Measurements from ENCODE around the gene NISCH.
A peak's percentile ranks its signal among the peaks of the same experiment; 100 is the strongest.

Gene NISCH

GRCh38 chr3:52442409-52443267, 12.8 kb upstream of the NISCH start:
- H4K20me1 ChIP-seq (ENCODE audit: insufficient read depth, low read length): no peaks in the 10 kb centered on the region
- no peak overlapping the region for H3K4me3 ChIP-seq (ENCODE audit: low read length)
- H2AFZ ChIP-seq (ENCODE audit: low read length): no peak overlapping the region
- TF ChIP-seq CTCF (IDR thresholded peaks at IDR 0.05; ENCODE audit: low read length): no peak
- TF ChIP-seq EZH2 (optimal IDR thresholded peaks at IDR 0.05; ENCODE audit: low read depth, low read length): no peak
- TF ChIP-seq EZH2phosphoT487 (IDR thresholded peaks at IDR 0.05; ENCODE audit: low read length): no peak
- no peaks in the 10 kb centered on the region for H3K36me3 ChIP-seq (replicated peaks; ENCODE audit: insufficient read depth, low read length)
- H3K4me1 ChIP-seq (ENCODE audit: low read length): peaks cover 5% of the 10 kb centered on the region
- H3K27me3 ChIP-seq (replicated peaks; ENCODE audit: insufficient read depth, low read length): no peaks in the 10 kb centered on the region
- H3K4me2 ChIP-seq (ENCODE audit: low read depth, low read length): no peak overlapping the region
- no peak for DNase-seq
- no peaks in the 10 kb centered on the region for H3F3A ChIP-seq (ENCODE audit: insufficient read depth, low read length)
- no peaks in the 10 kb centered on the region for H3K9me2 ChIP-seq (replicated peaks; ENCODE audit: insufficient read depth, low read length)
- no peaks in the 10 kb centered on the region for H3K9me3 ChIP-seq (replicated peaks; ENCODE audit: insufficient read depth, low read length)
- no peaks in the 10 kb centered on the region for H3K79me2 ChIP-seq (ENCODE audit: low read length)
- H3K27ac ChIP-seq (ENCODE audit: low read length): no peak overlapping the region
- no peak overlapping the region for H3K9ac ChIP-seq (ENCODE audit: low read length)

DNA sequence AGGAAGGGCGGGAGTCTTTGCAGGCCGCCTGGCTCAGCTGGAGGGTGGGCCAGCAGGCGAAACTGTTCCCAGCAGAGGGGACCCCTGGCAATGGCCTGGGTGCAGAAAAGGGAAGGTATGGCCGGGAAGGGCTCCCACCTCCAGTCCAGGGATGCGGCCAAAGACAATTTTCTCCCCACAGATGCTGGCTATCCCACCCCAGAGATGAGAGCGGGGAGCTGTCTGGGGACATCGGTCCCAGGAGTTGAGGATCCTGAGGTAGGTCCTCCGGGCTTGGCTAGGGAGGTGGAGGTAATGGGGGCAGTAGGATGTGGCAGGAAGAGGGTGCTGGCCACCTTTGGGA, 12.2 kb upstream of the NISCH start:
- H3K4me2 ChIP-seq (ENCODE audit: low read depth, low read length): no peak overlapping the region
- H3K79me2 ChIP-seq (ENCODE audit: low read length): no peaks in the 10 kb centered on the region
- TF ChIP-seq EZH2phosphoT487 (IDR thresholded peaks at IDR 0.05; ENCODE audit: low read length): no peak
- no peak for TF ChIP-seq EZH2 (optimal IDR thresholded peaks at IDR 0.05; ENCODE audit: low read depth, low read length)
- no peak for TF ChIP-seq CTCF (IDR thresholded peaks at IDR 0.05; ENCODE audit: low read length)

DNA sequence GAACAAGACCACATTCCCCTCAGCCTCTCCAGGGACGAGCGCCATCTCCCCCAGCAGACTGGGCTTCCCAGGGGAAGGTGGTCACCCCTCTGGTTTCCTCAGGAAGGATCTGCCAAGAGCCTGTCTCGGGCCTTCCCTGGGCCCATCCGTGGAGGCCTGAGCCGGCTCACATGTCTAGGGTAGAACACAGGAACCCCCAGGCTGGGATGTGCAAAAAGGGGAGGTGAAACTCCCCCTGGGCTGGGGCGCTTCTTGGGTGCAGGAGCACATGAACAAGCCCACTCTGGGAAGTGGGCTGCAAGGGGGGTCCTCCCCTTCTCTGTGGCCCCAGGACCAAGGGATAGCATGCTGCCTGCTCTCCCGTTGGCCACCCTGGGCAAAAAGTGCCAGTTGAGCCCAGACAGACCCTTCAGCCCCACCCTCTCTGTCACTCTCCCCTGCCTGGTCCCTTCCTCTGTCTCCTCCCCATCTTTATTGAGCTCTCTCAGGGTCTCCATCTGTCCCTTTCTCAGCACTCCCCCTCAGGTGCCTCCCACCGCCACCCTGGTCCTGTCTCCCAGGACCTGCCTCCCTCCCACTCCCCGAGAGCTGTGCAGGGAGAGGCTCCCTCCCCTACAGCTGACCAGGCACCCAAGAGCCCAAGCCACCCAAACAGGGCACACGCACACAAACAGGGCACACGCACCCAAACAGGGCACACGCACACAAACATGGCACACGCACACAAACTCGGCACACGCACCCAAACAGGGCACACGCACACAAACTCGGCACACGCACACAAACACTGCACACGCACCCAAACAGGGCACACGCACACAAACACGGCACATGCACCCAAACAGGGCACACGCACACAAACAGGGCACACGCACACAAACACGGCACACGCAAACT, 11.4 kb upstream of the NISCH start:
- Histone ChIP-seq H3K79me2 (ENCODE audit: low read length) (no peaks in the 10 kb centered on the region), H3K9me3 (replicated peaks; ENCODE audit: insufficient read depth, low read length) (no peaks in the 10 kb centered on the region), H3K27me3 (replicated peaks; ENCODE audit: insufficient read depth, low read length) (no peaks in the 10 kb centered on the region), H3K27ac (ENCODE audit: low read length) (no peak overlapping the region), H3K4me3 (ENCODE audit: low read length) (peak overlapping the region; percentile 55), H2AFZ (ENCODE audit: low read length) (peak overlapping the region; percentile 90), H3K9me2 (replicated peaks; ENCODE audit: insufficient read depth, low read length) (no peaks in the 10 kb centered on the region), H3F3A (ENCODE audit: insufficient read depth, low read length) (no peaks in the 10 kb centered on the region), H3K36me3 (replicated peaks; ENCODE audit: insufficient read depth, low read length) (no peaks in the 10 kb centered on the region), H3K4me1 (ENCODE audit: low read length) (peaks cover 5% of the 10 kb centered on the region), H3K9ac (ENCODE audit: low read length) (peak overlapping the region; percentile 43; the same call in 1 of the 2 replicates), H3K4me2 (ENCODE audit: low read depth, low read length) (peak overlapping the region; percentile 75), H4K20me1 (ENCODE audit: insufficient read depth, low read length) (no peaks in the 10 kb centered on the region)
- TF ChIP-seq EZH2 (optimal IDR thresholded peaks at IDR 0.05; ENCODE audit: low read depth, low read length): no peak
- TF ChIP-seq CTCF (IDR thresholded peaks at IDR 0.05; ENCODE audit: low read length): no peak
- TF ChIP-seq EZH2phosphoT487 (IDR thresholded peaks at IDR 0.05; ENCODE audit: low read length): no peak
- DNase-seq: no peak

More for the DNA sequence above, 12.2 kb upstream of the NISCH start:
- H3K9me3 ChIP-seq (replicated peaks; ENCODE audit: insufficient read depth, low read length): no peaks in the 10 kb centered on the region
- no peaks in the 10 kb centered on the region for H3K9me2 ChIP-seq (replicated peaks; ENCODE audit: insufficient read depth, low read length)
- H3K27me3 ChIP-seq (replicated peaks; ENCODE audit: insufficient read depth, low read length): no peaks in the 10 kb centered on the region
- no peak overlapping the region for H3K27ac ChIP-seq (ENCODE audit: low read length)
- H4K20me1 ChIP-seq (ENCODE audit: insufficient read depth, low read length): no peaks in the 10 kb centered on the region
- no peaks in the 10 kb centered on the region for H3K36me3 ChIP-seq (replicated peaks; ENCODE audit: insufficient read depth, low read length)
- no peak for DNase-seq
- peaks cover 5% of the 10 kb centered on the region for H3K4me1 ChIP-seq (ENCODE audit: low read length)
- H2AFZ ChIP-seq (ENCODE audit: low read length): no peak overlapping the region
- H3K4me3 ChIP-seq (ENCODE audit: low read length): no peak overlapping the region
- no peak overlapping the region for H3K9ac ChIP-seq (ENCODE audit: low read length)
- H3F3A ChIP-seq (ENCODE audit: insufficient read depth, low read length): no peaks in the 10 kb centered on the region

Measured in MM.1S (cell line).